Activated CD8-positive, alpha-beta T cell treated with anti-CD3 and anti-CD28 coated beads for 36 hours (primary cell): ENCODE data around the gene CFI. TPM values are rescaled to one million over a fixed set of nuclear protein-coding genes. Genes with fewer than 3 reads are reported as not detected.

Experiments used
- ATAC-seq: fragments of 200-7000 bp; cut with Tn5 transposase; one replicate; pipeline ENCODE4 v1.10.0; 2021; ENCODE audit warnings: mild to moderate bottlenecking, moderate library complexity
- CTCF ChIA-PET: fragments of 350-600 bp; sonication (Branson Sonifier 250); formaldehyde crosslinking; loops from one replicate; lab custom pipeline; 2021; ENCODE audit warnings: antibody characterized with exemption; lab: Charles Lee
- POLR2A ChIA-PET: fragments of 350-600 bp; sonication (Branson Sonifier 250); formaldehyde crosslinking; loops from one replicate; lab custom pipeline; 2021; ENCODE audit warnings: antibody characterized with exemption; lab: Charles Lee
- DNase-seq: peaks from one replicate; pipeline ENCODE4 v3.0.0-alpha.2; 2020
- H3K27ac Mint-ChIP-seq: one replicate; pipeline ENCODE4 v1.8.0; 2021; ENCODE audit warnings: mild to moderate bottlenecking, mixed read lengths
- H3K27me3 Mint-ChIP-seq: one replicate; pipeline ENCODE4 v1.8.0; 2021; ENCODE audit warnings: mixed read lengths
- H3K36me3 Mint-ChIP-seq: one replicate; pipeline ENCODE4 v1.8.0; 2021; ENCODE audit warnings: low read depth, mixed read lengths
- H3K4me1 Mint-ChIP-seq: one replicate; pipeline ENCODE4 v1.8.0; 2021; ENCODE audit warnings: low read depth, mixed read lengths
- H3K4me3 Mint-ChIP-seq: one replicate; pipeline ENCODE4 v1.8.0; 2021; ENCODE audit warnings: mild to moderate bottlenecking, moderate library complexity, mixed read lengths
- H3K9me3 Mint-ChIP-seq: one replicate; pipeline ENCODE4 v1.8.0; 2021; ENCODE audit warnings: mixed read lengths
- intact Hi-C: fragments of 100-400 bp; cut with micrococcal nuclease; formaldehyde crosslinking; loops from one replicate; pipeline ENCODE4 v1.10.0; 2022
- total RNA-seq, 2 experiments: library from RNA; stranded (reverse); gene quantifications; one replicate each; pipeline ENCODE4 v1.2.3, GENCODE V29; 2021
- TF ChIP-seq, protein P1 (sequence below): fragments of 200-600 bp; IDR thresholded peaks from one replicate; pipeline ENCODE4 v1.8.0; 2022; ENCODE audit warnings: antibody characterized with exemption, mild to moderate bottlenecking

Gene CFI
- total RNA-seq, 2 experiments from 2014 or later = not detected

DNA sequence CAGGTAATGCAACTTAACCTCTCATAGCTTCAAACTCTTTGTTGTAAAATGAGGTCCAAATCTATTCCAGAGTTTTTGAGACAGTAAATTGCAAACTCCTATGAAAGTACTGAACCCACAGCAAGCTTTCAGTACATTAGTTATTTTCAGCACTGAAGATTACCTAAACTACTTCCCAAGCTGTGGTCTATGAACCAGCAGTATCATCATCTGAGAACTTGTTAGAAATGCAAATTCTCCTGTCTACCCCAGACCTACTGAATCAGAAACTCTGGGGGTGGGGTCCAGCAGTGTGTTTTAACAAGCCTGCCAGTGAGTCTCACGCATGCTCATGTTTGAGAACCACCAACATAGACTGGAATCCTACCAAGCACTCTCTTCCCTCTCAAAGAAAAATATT, 92.8 kb downstream of the CFI start:
- no peak overlapping the region for H3K4me3 Mint-ChIP-seq
- H3K27me3 Mint-ChIP-seq = no peaks in the 10 kb centered on the region
- intact Hi-C loops = no loop called here
- no peaks in the 10 kb centered on the region for H3K9me3 Mint-ChIP-seq
- ChIA-PET POLR2A (no interaction called here), CTCF (no interaction called here)
- TF ChIP-seq, protein P1, sequence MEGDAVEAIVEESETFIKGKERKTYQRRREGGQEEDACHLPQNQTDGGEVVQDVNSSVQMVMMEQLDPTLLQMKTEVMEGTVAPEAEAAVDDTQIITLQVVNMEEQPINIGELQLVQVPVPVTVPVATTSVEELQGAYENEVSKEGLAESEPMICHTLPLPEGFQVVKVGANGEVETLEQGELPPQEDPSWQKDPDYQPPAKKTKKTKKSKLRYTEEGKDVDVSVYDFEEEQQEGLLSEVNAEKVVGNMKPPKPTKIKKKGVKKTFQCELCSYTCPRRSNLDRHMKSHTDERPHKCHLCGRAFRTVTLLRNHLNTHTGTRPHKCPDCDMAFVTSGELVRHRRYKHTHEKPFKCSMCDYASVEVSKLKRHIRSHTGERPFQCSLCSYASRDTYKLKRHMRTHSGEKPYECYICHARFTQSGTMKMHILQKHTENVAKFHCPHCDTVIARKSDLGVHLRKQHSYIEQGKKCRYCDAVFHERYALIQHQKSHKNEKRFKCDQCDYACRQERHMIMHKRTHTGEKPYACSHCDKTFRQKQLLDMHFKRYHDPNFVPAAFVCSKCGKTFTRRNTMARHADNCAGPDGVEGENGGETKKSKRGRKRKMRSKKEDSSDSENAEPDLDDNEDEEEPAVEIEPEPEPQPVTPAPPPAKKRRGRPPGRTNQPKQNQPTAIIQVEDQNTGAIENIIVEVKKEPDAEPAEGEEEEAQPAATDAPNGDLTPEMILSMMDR = no peak
- no peak for DNase-seq
- H3K4me1 Mint-ChIP-seq = peaks cover 2% of the 10 kb centered on the region
- H3K36me3 Mint-ChIP-seq = no peaks in the 10 kb centered on the region
- no peak for ATAC-seq
- no peak overlapping the region for H3K27ac Mint-ChIP-seq

DNA sequence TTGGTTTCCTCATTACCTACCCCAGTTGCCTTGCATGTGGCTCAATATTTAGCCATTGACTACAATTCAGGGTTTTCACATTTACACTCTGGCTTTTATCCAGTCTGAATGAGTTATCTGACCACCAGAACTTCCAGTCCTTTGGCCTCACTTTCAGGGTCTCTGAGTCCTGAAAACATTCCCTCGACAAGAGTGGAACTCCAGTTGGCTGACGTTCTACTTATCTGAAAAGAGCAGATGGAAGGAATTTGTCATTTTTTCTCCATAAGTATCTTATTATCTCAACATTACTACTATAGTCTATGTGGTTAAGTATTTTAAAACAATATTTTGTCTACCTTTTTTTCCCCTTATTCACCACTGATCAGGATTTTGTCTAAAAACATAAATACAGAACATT, 93.4 kb downstream of the CFI start:
- ChIA-PET CTCF (no interaction called here), POLR2A (no interaction called here)
- no peaks in the 10 kb centered on the region for H3K9me3 Mint-ChIP-seq
- TF ChIP-seq, protein P1 = no peak
- no peaks in the 10 kb centered on the region for H3K36me3 Mint-ChIP-seq
- DNase-seq (no peak), ATAC-seq (no peak)
- H3K27ac Mint-ChIP-seq = no peak overlapping the region
- no peak overlapping the region for H3K4me3 Mint-ChIP-seq
- intact Hi-C loops = no loop called here
- no peaks in the 10 kb centered on the region for H3K27me3 Mint-ChIP-seq
- H3K4me1 Mint-ChIP-seq = peaks cover 6% of the 10 kb centered on the region

DNA sequence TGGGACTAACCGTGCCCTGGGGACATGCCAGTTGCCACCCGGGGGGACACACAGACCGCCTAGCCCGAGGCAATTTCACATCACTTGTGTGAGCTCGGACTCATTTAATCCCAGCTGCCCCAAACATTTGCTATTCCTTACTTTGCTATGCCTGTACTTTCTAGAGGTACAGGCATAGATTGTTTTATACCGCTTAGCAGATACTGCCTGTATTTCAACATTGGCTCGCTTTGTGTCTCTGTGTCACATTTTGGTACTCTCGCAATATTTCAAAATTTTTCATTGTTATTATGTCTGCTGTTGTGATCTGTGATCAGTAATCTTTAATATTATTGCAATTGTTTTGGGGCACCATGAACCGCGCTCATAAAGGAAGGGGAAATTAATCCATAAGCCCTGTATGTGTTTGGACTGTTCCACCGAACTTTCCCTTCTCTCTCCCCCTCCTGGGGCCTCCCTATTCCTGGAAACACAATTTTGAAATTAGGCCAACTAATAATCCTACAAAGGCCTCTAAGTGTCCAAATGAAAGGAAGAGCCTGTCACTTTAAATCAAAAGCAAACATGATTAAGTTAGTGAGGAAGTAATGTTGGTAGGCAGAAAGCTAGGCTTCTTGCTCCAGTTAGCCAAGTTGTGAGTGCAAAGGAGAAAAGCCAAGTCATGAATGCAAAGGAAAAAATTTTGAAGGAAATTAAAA, 98.0 kb downstream of the CFI start:
- Mint-ChIP-seq H3K9me3 (no peaks in the 10 kb centered on the region), H3K4me3 (peak overlapping the region; percentile 91), H3K27ac (peak overlapping the region; percentile 91), H3K36me3 (peaks cover 7% of the 10 kb centered on the region), H3K4me1 (peaks cover 20% of the 10 kb centered on the region), H3K27me3 (no peaks in the 10 kb centered on the region)
- TF ChIP-seq, protein P1 = no peak
- no peak for DNase-seq
- ATAC-seq = peak; percentile 1
- intact Hi-C loops = loop anchor here (5.0 kb wide), 1 partner anchor 142 kb away; the partner anchor contains the start of gene MCUB
- CTCF ChIA-PET = interaction anchor here (0.8 to 2.3 kb wide), 15 partner anchors 9 to 270 kb away, joined by 3 to 8 read pairs (median 4); partner anchors contain the start of genes MCUB and SEC24B
- POLR2A ChIA-PET = interaction anchor here (0.7 to 3.1 kb wide), 7 partner anchors 10 to 268 kb away, joined by 3 to 20 read pairs (median 3); partner anchors contain the start of gene MCUB

DNA sequence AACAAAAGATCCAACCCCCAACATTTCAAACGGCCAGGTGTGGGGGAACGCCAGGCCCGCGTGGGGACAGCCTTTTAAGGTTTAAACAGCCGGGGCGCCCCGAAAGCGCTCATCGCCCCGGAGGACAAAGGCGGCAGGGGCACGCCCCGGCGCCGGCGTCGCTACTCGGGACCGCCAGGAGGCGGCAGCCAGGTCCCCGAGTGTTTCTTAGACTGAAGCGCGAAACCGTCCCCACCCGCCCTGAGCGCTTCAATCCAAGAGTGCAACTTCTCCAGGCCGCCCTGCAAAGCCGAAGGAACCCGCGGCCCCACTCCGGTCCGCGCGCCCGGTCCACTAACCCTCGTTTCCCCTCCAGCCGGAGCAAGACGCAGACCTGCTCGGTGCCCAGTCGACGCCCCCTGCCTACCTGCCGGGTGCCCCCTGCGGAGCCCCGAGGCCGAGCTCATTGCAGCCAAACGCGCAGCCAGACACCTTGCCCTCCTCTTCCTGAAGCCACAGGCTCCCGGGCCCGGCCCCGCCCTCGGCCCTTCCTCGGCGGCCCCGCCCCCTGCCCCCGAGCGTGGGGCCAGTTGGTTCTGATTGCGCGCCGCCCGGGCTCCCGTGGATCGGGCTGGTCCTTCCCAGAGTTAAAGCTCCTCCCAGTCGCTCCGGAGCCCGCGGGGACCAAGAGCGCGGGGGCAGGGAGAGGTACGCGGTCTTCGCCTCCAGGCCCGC, 98.7 kb downstream of the CFI start, which contains the start of gene CASP6:
Gene CASP6 (minus strand): TSS at position 496 of the 714 bp plus-strand sequence. CDS start 50 bp downstream, at position 446.
- Mint-ChIP-seq H3K36me3 (peaks cover 7% of the 10 kb centered on the region), H3K4me3 (peak within 1 kb of the TSS; percentile 91), H3K4me1 (peaks cover 23% of the 10 kb centered on the region), H3K27me3 (no peaks in the 10 kb centered on the region), H3K9me3 (no peaks in the 10 kb centered on the region), H3K27ac (peak within 1 kb of the TSS; percentile 91)
- intact Hi-C loops = loop anchor here (5.0 kb wide), 1 partner anchor 141 kb away; the partner anchor contains the start of gene MCUB
- DNase-seq = peak; percentile 82
- TF ChIP-seq, protein P1 = peak; percentile 71
- ChIA-PET POLR2A (interaction anchor here (0.7 to 3.1 kb wide), 7 partner anchors 11 to 267 kb away, joined by 3 to 20 read pairs (median 5); partner anchors contain the start of gene MCUB), CTCF (interaction anchor here (0.8 to 2.3 kb wide), 19 partner anchors 9 to 282 kb away, joined by 3 to 8 read pairs (median 4); partner anchors contain the start of genes MCUB, PLA2G12A and SEC24B)
- ATAC-seq = peak; percentile 85
